ENCODE measurements around the gene TMPRSS15. TPM values are rescaled to one million over a fixed set of nuclear protein-coding genes. Genes with fewer than 3 reads are reported as not detected.
A peak's percentile ranks its signal among the peaks of the same experiment; 100 is the strongest.

Gene TMPRSS15
- total RNA-seq, 1 experiment from 2014 or later: not detected

DNA sequence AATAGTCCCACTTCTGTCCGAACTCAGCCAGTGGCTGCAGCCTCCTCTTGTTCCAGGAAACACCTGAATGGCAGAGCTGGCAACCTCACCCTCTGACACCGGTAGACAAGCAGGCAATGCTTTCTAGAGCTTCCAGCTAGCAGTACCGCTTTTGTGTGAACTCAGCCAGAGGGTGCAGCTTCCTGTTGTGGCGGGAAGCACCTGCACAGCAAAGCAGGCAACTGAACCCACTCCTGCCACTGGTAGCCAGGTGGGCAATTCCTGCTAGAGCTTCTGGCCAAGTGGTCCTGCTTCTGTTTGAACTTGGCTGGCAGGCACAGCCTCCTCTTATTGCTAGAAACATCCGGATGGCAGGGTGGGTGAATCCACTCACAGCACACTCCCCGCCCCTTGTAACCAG, 40.1 kb upstream of the TMPRSS15 start:
- ChIA-PET POLR2A (ENCODE audit: low non-redundant PET) (no interaction called here), CTCF (no interaction called here)
- Histone ChIP-seq H3K27me3 (replicated peaks; ENCODE audit: insufficient read depth, low read depth, low read length, poor library complexity) (no peaks in the 10 kb centered on the region), H3K4me3 (ENCODE audit: low read depth, low read length, poor library complexity, severe bottlenecking) (no peak overlapping the region), H3K36me3 (ENCODE audit: insufficient read depth, low read length, poor library complexity, severe bottlenecking) (no peaks in the 10 kb centered on the region), H3K27ac (ENCODE audit: low read depth, low read length, poor library complexity, severe bottlenecking) (no peak overlapping the region), H3K4me1 (ENCODE audit: insufficient read depth, low read length, poor library complexity, severe bottlenecking) (peaks cover 3% of the 10 kb centered on the region), H3K9me3 (ENCODE audit: low read depth, low read length, poor library complexity, severe bottlenecking) (peaks cover 7% of the 10 kb centered on the region)
- intact Hi-C loops (cut with micrococcal nuclease; ENCODE audit: unreplicated experiment): no loop called here
- no TSS peak for BruUV-seq (replicated peaks)
- DNase-seq (ENCODE audit: low spot score): no peak
- TF ChIP-seq, protein P1, sequence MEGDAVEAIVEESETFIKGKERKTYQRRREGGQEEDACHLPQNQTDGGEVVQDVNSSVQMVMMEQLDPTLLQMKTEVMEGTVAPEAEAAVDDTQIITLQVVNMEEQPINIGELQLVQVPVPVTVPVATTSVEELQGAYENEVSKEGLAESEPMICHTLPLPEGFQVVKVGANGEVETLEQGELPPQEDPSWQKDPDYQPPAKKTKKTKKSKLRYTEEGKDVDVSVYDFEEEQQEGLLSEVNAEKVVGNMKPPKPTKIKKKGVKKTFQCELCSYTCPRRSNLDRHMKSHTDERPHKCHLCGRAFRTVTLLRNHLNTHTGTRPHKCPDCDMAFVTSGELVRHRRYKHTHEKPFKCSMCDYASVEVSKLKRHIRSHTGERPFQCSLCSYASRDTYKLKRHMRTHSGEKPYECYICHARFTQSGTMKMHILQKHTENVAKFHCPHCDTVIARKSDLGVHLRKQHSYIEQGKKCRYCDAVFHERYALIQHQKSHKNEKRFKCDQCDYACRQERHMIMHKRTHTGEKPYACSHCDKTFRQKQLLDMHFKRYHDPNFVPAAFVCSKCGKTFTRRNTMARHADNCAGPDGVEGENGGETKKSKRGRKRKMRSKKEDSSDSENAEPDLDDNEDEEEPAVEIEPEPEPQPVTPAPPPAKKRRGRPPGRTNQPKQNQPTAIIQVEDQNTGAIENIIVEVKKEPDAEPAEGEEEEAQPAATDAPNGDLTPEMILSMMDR (conservative IDR thresholded peaks at IDR 0.05; ENCODE audit: low read depth, low read length): no peak
- TF ChIP-seq EZH2 (IDR thresholded peaks at IDR 0.05; ENCODE audit: borderline replicate concordance, low read depth, low read length, poor library complexity, severe bottlenecking): no peak

DNA sequence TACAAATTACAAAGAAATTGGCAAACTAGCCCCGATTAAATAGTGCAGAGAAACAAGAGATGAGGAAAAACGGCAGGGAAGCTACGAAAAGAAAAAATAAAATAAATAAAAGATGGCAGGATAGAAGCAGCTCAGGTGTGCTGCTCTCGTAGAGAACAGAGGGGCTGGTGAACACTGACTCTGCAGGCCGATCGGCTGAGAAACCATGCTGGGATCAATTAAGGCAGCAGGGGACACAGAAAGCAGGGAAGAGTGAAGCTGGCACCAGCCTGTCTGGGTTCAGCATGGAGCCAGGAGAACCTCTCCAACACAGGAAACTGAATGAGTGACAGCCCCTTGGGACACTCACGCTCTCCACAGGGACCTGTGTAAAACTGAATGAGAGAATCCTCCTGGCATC, 39.5 kb upstream of the TMPRSS15 start:
- peak; percentile 53 for DNase-seq (ENCODE audit: low spot score)
- Histone ChIP-seq H3K4me1 (ENCODE audit: insufficient read depth, low read length, poor library complexity, severe bottlenecking) (peaks cover 3% of the 10 kb centered on the region), H3K4me3 (ENCODE audit: low read depth, low read length, poor library complexity, severe bottlenecking) (no peak overlapping the region), H3K27ac (ENCODE audit: low read depth, low read length, poor library complexity, severe bottlenecking) (no peak overlapping the region), H3K27me3 (replicated peaks; ENCODE audit: insufficient read depth, low read depth, low read length, poor library complexity) (no peaks in the 10 kb centered on the region), H3K36me3 (ENCODE audit: insufficient read depth, low read length, poor library complexity, severe bottlenecking) (no peaks in the 10 kb centered on the region), H3K9me3 (ENCODE audit: low read depth, low read length, poor library complexity, severe bottlenecking) (peaks cover 7% of the 10 kb centered on the region)
- intact Hi-C loops (cut with micrococcal nuclease; ENCODE audit: unreplicated experiment): no loop called here
- TF ChIP-seq, protein P1 (conservative IDR thresholded peaks at IDR 0.05; ENCODE audit: low read depth, low read length): no peak
- no peak for TF ChIP-seq EZH2 (IDR thresholded peaks at IDR 0.05; ENCODE audit: borderline replicate concordance, low read depth, low read length, poor library complexity, severe bottlenecking)
- no TSS peak for BruUV-seq (replicated peaks)
- CTCF ChIA-PET: no interaction called here
- POLR2A ChIA-PET (ENCODE audit: low non-redundant PET): no interaction called here

DNA sequence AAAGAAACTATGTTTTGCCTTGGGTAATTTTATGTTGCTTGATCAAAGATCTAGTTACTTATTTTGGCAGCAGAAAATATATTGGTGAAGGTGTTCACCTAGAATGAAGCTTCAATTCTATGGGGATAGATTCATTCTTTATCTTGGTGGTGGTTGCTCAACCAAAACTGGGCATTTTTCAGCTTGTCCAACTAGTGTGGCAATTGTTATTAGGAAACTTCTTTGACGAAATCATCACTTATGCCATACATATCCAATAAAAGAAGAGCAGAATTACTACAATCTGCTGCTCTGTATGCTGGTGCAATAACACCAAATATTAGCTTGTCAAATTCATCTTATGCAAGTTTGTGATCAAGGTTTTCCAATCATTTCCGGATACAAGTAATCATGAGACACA, 26.8 kb upstream of the TMPRSS15 start:
- Histone ChIP-seq H3K36me3 (ENCODE audit: insufficient read depth, low read length, poor library complexity, severe bottlenecking) (no peaks in the 10 kb centered on the region), H3K9me3 (ENCODE audit: low read depth, low read length, poor library complexity, severe bottlenecking) (no peaks in the 10 kb centered on the region), H3K27me3 (replicated peaks; ENCODE audit: insufficient read depth, low read depth, low read length, poor library complexity) (no peaks in the 10 kb centered on the region), H3K4me3 (ENCODE audit: low read depth, low read length, poor library complexity, severe bottlenecking) (no peak overlapping the region), H3K27ac (ENCODE audit: low read depth, low read length, poor library complexity, severe bottlenecking) (no peak overlapping the region), H3K4me1 (ENCODE audit: insufficient read depth, low read length, poor library complexity, severe bottlenecking) (no peaks in the 10 kb centered on the region)
- TF ChIP-seq, protein P1 (conservative IDR thresholded peaks at IDR 0.05; ENCODE audit: low read depth, low read length): no peak
- no peak for TF ChIP-seq EZH2 (IDR thresholded peaks at IDR 0.05; ENCODE audit: borderline replicate concordance, low read depth, low read length, poor library complexity, severe bottlenecking)
- no peak for DNase-seq (ENCODE audit: low spot score)
- intact Hi-C loops (cut with micrococcal nuclease; ENCODE audit: unreplicated experiment): no loop called here
- BruUV-seq (replicated peaks): no TSS peak
- ChIA-PET POLR2A (ENCODE audit: low non-redundant PET) (no interaction called here), CTCF (no interaction called here)

Measured in A673 (cell line).